NOMO-1 treated with DMSO at 0.1 percent for 48 hours (cell line): Measurements from ENCODE around the gene BMPER.
"Not testable (repeated sequence)": the region's sequence is repeated elsewhere in the genome, so short reads cannot be mapped to it uniquely, and the experiment has no call there.

ENCODE experiments used
- DNase-seq: peaks from one replicate; lab custom pipeline; 2025; ENCODE audit not compliant: unreplicated experiment; lab: John Stamatoyannopoulos, UW

The BMPER gene

GRCh38 chr7:34165927-34166550, 260.7 kb downstream of the BMPER start:
- DNase-seq, result peak; percentile 68

- no peak for DNase-seq
Observed at GRCh38 chr7:34168013-34168412, 262.7 kb downstream of the BMPER start.

GRCh38 chr7:34174688-34175616, 269.6 kb downstream of the BMPER start:
- DNase-seq, result not testable (repeated sequence)

- DNase-seq, result no peak
Observed at GRCh38 chr7:34175837-34176236, 270.5 kb downstream of the BMPER start.

GRCh38 chr7:34177476-34177875, 272.1 kb downstream of the BMPER start:
- no peak for DNase-seq

- DNase-seq, result no peak
Observed at GRCh38 chr7:34181271-34181958, 276.1 kb downstream of the BMPER start.

- DNase-seq, result no peak
Observed at GRCh38 chr7:34184466-34184865, 279.1 kb downstream of the BMPER start.

GRCh38 chr7:34187798-34188307, 282.5 kb downstream of the BMPER start:
- DNase-seq, result no peak

- DNase-seq, result no peak
Observed at GRCh38 chr7:34189031-34189430, 283.7 kb downstream of the BMPER start.

GRCh38 chr7:34190299-34190698, 285.0 kb downstream of the BMPER start:
- DNase-seq, result no peak

- no peak for DNase-seq
Observed at GRCh38 chr7:34191162-34191561, 285.8 kb downstream of the BMPER start.

GRCh38 chr7:34191771-34192479, 286.6 kb downstream of the BMPER start:
- no peak for DNase-seq

- no peak for DNase-seq
Observed at GRCh38 chr7:34192906-34193305, 287.6 kb downstream of the BMPER start.

GRCh38 chr7:34198231-34198641, 292.9 kb downstream of the BMPER start:
- no peak for DNase-seq
